ENCODE measurements around the gene LIF. TPM values are rescaled to one million over a fixed set of nuclear protein-coding genes. Genes with fewer than 3 reads are reported as not detected.
A peak's percentile ranks its signal among the peaks of the same experiment; 100 is the strongest.

Gene LIF
- total and polyA plus RNA-seq, 2 of the 4 experiments (the other 2 are of a cell fraction), result 130 to 214 TPM

DNA sequence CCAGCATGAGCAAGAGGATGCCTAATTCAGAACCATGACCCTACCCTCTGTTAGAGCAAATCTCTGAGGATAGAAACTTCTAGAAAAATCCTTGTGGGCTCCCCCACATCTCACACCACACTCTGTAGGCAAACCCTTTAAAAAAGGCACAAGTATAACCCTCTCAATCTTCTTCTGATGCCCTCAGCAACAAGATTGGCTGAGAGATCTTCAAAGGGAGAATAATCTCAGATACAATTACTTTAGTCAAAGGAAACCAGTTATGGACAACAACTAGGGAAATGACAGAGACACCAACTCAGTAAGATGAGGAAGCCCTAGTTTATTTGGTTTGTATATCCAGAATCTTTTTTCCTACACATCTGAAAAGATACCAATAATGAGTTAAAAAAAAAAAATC, 49.2 kb downstream of the LIF start:
- CTCF ChIA-PET, result interaction anchor here (1.4 kb wide), 1 partner anchor 8 kb away, joined by 4 read pairs; no protein-coding TSS in a partner anchor
- Histone ChIP-seq H4K20me1 (ENCODE audit: insufficient read depth, low read length) (peaks cover 4% of the 10 kb centered on the region; the same call in 1 of the 2 replicates), H2BK120ac (ENCODE audit: low read depth, low read length) (peak overlapping the region; percentile 99), H2BK5ac (ENCODE audit: low read depth, low read length, poor library complexity, severe bottlenecking) (peak overlapping the region; percentile 99), H4K5ac (ENCODE audit: low read depth, low read length) (peak overlapping the region; percentile 71), H3K23ac (ENCODE audit: low read depth, low read length) (peak overlapping the region; percentile 99), H3K36me3 (ENCODE audit: control insufficient read depth, insufficient read depth, low read length) (no peaks in the 10 kb centered on the region), H3K14ac (replicated peaks; ENCODE audit: low read depth, low read length) (peak overlapping the region; percentile 97), H3K4me2 (ENCODE audit: low read depth, low read length) (peak overlapping the region; percentile 8; the same call in 1 of the 2 replicates), H3K4me1 (ENCODE audit: control insufficient read depth, insufficient read depth, low read length) (peaks cover 26% of the 10 kb centered on the region), H3K18ac (ENCODE audit: low read depth, low read length) (peak overlapping the region; percentile 73), H3K27ac (ENCODE audit: insufficient read depth, low read length) (peak overlapping the region; percentile 89), H4K8ac (ENCODE audit: low read depth in 2 of 2, low read length in 2 of 2) (peak overlapping the region; percentile 98 to 99), H3K56ac (ENCODE audit: extremely low read depth, insufficient read depth, low read length) (peak overlapping the region; percentile 98), H2BK15ac (ENCODE audit: low read depth, low read length) (peak overlapping the region; percentile 99), H2AK5ac (ENCODE audit: low read depth, low read length) (peak overlapping the region; percentile 99), H3K9me1 (ENCODE audit: insufficient read depth, low read length) (peaks cover 24% of the 10 kb centered on the region), H2AFZ (replicated peaks; ENCODE audit: low read length, poor library complexity) (no peak overlapping the region), H4K91ac (ENCODE audit: insufficient read depth, low read depth, low read length) (peak overlapping the region; percentile 97), H3K79me1 (ENCODE audit: low read depth in 1 of 2, low read length in 2 of 2) (no peaks in the 10 kb centered on the region), H3K4ac (ENCODE audit: low read depth, low read length) (peak overlapping the region; percentile 94), H3K9ac (ENCODE audit: low read depth, low read length) (peak overlapping the region; percentile 58), H2AK9ac (replicated peaks; ENCODE audit: low read depth, low read length, poor library complexity) (peak overlapping the region; percentile 76), H2BK20ac (ENCODE audit: low read depth, low read length) (peak overlapping the region; percentile 98), H3K4me3 (ENCODE audit: insufficient read depth, low read depth, low read length) (no peak overlapping the region), H3K27me3 (ENCODE audit: control insufficient read depth, insufficient read depth, low read length) (no peaks in the 10 kb centered on the region), H3K9me3 (ENCODE audit: control insufficient read depth, insufficient read depth, low read length) (peaks cover 3% of the 10 kb centered on the region)
- intact Hi-C loops (cut with micrococcal nuclease) (loop anchor here (2.0 to 5.0 kb wide), 2 partner anchors 40 to 83 kb away; no protein-coding TSS in a partner anchor), in situ Hi-C loops (cut with MboI; ENCODE audit: low sequenced_read_pairs) (no loop called here), dilution Hi-C loops (cut with HindIII; ENCODE audit: low sequenced_read_pairs, unreplicated experiment) (no loop called here)
- peak; percentile 29 for DNase-seq
- no peak for ATAC-seq (ENCODE audit: low read depth)
- POLR2A ChIA-PET (ENCODE audit: unreplicated experiment), result interaction anchor here (1.1 to 2.3 kb wide), 4 partner anchors 8 to 58 kb away, joined by 4 to 8 read pairs (median 6); no protein-coding TSS in a partner anchor
- BruUV-seq (replicated peaks), result no TSS peak
- TF ChIP-seq POLR2A (IDR thresholded peaks at IDR 0.05; ENCODE audit: low read depth, low read length), result peak; percentile 33
- TF ChIP-seq, protein P1, sequence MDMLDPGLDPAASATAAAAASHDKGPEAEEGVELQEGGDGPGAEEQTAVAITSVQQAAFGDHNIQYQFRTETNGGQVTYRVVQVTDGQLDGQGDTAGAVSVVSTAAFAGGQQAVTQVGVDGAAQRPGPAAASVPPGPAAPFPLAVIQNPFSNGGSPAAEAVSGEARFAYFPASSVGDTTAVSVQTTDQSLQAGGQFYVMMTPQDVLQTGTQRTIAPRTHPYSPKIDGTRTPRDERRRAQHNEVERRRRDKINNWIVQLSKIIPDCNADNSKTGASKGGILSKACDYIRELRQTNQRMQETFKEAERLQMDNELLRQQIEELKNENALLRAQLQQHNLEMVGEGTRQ (IDR thresholded peaks at IDR 0.05; ENCODE audit: low read depth, low read length), result no peak
